HL-60 (cell line): ENCODE data around the gene SPATA9.

ENCODE experiments used
- DNase-seq, 2 experiments: peaks; one replicate each; pipeline ENCODE4 v3.0.0-alpha.2; 2010 to 2020; ENCODE audit warnings: low read depth in 1 of 2, low spot score in 1 of 2
- H3K27ac ChIP-seq: fragments of 250-450 bp; sonication (Bioruptor Pico); replicated peaks from 2 replicates; pipeline ENCODE4 v1.5.1; 2020; ENCODE audit warnings: mild to moderate bottlenecking, moderate library complexity
- H3K27me3 ChIP-seq: fragments of 250-450 bp; sonication (Bioruptor Pico); 2 replicates; pipeline ENCODE4 v1.5.1; 2021; ENCODE audit warnings: mild to moderate bottlenecking, moderate library complexity; ENCODE audit not compliant: insufficient read depth, poor library complexity, severe bottlenecking
- H3K4me3 ChIP-seq: replicated peaks from 2 replicates; pipeline ENCODE4 v1.5.1; 2011; ENCODE audit warnings: mild to moderate bottlenecking, control low read depth, low read length; ENCODE audit not compliant: insufficient read depth
- CTCF ChIP-seq: IDR thresholded peaks from one replicate; pipeline ENCODE4 v1.5.1; 2011; ENCODE audit warnings: low read length, control low read depth, inconsistent platforms; ENCODE audit not compliant: insufficient read depth
- GABPA ChIP-seq: IDR thresholded peaks from 2 replicates; pipeline ENCODE4 v1.6.1; 2012; ENCODE audit warnings: low read depth
- POLR2AphosphoS5 ChIP-seq: IDR thresholded peaks from 2 replicates; pipeline ENCODE4 v1.6.1; 2012; ENCODE audit warnings: low read depth
- SPI1 ChIP-seq: IDR thresholded peaks from 2 replicates; pipeline ENCODE4 v1.6.1; 2012; ENCODE audit warnings: low read depth, mild to moderate bottlenecking, borderline replicate concordance
- TF ChIP-seq, protein P1 (sequence below): IDR thresholded peaks from 2 replicates; pipeline ENCODE4 v1.6.1; 2012; ENCODE audit warnings: low read depth; ENCODE audit not compliant: insufficient replicate concordance

The SPATA9 gene

GRCh38 chr5:95610546-95610945 lies 72.2 kb downstream of the SPATA9 start:
- no peak overlapping the region for H3K27ac ChIP-seq
- TF ChIP-seq, protein P1, sequence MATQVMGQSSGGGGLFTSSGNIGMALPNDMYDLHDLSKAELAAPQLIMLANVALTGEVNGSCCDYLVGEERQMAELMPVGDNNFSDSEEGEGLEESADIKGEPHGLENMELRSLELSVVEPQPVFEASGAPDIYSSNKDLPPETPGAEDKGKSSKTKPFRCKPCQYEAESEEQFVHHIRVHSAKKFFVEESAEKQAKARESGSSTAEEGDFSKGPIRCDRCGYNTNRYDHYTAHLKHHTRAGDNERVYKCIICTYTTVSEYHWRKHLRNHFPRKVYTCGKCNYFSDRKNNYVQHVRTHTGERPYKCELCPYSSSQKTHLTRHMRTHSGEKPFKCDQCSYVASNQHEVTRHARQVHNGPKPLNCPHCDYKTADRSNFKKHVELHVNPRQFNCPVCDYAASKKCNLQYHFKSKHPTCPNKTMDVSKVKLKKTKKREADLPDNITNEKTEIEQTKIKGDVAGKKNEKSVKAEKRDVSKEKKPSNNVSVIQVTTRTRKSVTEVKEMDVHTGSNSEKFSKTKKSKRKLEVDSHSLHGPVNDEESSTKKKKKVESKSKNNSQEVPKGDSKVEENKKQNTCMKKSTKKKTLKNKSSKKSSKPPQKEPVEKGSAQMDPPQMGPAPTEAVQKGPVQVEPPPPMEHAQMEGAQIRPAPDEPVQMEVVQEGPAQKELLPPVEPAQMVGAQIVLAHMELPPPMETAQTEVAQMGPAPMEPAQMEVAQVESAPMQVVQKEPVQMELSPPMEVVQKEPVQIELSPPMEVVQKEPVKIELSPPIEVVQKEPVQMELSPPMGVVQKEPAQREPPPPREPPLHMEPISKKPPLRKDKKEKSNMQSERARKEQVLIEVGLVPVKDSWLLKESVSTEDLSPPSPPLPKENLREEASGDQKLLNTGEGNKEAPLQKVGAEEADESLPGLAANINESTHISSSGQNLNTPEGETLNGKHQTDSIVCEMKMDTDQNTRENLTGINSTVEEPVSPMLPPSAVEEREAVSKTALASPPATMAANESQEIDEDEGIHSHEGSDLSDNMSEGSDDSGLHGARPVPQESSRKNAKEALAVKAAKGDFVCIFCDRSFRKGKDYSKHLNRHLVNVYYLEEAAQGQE: no peak
- no peak for TF ChIP-seq CTCF
- no peak for TF ChIP-seq POLR2AphosphoS5
- TF ChIP-seq GABPA: no peak
- no peak for TF ChIP-seq SPI1
- DNase-seq: no peak

GRCh38 chr5:95609711-95610110 lies 73.1 kb downstream of the SPATA9 start:
- Histone ChIP-seq H3K4me3 (no peak overlapping the region), H3K27me3 (no peaks in the 10 kb centered on the region), H3K27ac (no peak overlapping the region)
- TF ChIP-seq POLR2AphosphoS5: no peak
- no peak for TF ChIP-seq CTCF
- TF ChIP-seq, protein P1: no peak
- no peak for TF ChIP-seq GABPA
- no peak for TF ChIP-seq SPI1
- DNase-seq: no peak

More at GRCh38 chr5:95610546-95610945, 72.2 kb downstream of the SPATA9 start:
- Histone ChIP-seq H3K27me3 (no peaks in the 10 kb centered on the region), H3K4me3 (no peak overlapping the region)
